GM12874 (cell line): ENCODE results near the gene MAPK6.

Experiments
- CTCF ChIP-seq: IDR thresholded peaks from 2 replicates; pipeline ENCODE4 v1.5.1; 2011; ENCODE audit warnings: low read depth, mild to moderate bottlenecking, control low read depth, low read length, moderate library complexity; ENCODE audit not compliant: insufficient read depth

The MAPK6 gene

GRCh38 chr15:52095597-52096262 lies 76.7 kb downstream of the MAPK6 start:
- TF ChIP-seq CTCF, result no peak

GRCh38 chr15:52097180-52097579 lies 78.2 kb downstream of the MAPK6 start:
- TF ChIP-seq CTCF, result no peak

- no peak for TF ChIP-seq CTCF
These were observed 79.3 kb downstream of the MAPK6 start for GRCh38 chr15:52098323-52098722.

- no peak for TF ChIP-seq CTCF
These were observed 80.7 kb downstream of the MAPK6 start for GRCh38 chr15:52099651-52100272.

GRCh38 chr15:52100807-52101442 lies 81.9 kb downstream of the MAPK6 start:
- no peak for TF ChIP-seq CTCF

DNA sequence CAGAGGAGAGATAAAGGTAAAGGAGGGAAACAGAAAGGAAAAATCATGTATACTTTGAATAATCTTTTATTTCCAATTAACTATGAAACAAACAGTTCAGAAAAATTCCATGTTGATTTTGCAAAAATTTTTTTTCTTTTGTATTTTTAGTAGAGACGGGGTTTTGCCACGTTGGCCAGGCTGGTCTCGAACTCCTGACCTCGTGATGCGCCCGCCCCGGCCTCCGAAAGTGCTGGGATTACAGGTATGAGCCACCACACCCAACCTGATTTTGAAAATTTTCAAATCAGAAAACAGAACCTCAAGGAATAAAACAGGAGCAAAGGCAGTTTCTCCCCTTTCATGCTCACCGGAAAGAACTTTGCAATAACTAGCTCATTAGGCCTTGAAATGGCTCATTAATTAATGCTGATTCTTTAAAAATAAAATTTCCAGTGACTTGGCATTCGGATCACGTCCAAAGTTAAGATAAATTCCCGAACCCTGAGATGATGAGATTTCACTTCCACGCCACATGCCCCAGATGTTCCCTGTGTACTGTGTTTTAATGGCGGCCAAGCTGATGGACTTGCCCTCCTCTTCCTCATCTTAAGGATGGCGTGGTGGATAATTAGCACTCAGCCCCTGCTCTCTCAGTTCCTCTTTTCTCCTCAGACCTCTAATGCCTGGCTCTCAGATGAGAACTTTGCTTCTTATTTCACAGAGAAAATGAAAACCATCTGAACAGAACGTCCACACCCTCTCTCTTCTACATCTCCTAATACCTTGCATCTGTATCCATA lies 82.7 kb downstream of the MAPK6 start:
- no peak for TF ChIP-seq CTCF

- TF ChIP-seq CTCF, result no peak
These were observed 83.4 kb downstream of the MAPK6 start for GRCh38 chr15:52102463-52102862.
